PC-3 (cell line): ENCODE measurements around the gene SNED1. TPM values are rescaled to one million over a fixed set of nuclear protein-coding genes. Genes with fewer than 3 reads are reported as not detected.

Experiments used
- ATAC-seq: fragments of 200-7000 bp; cut with Tn5 transposase; 2 replicates; pipeline ENCODE4 v1.9.1; 2020; ENCODE audit warnings: mild to moderate bottlenecking, moderate library complexity
- BruUV-seq: library from RNA; stranded (reverse); fragments of 400-500 nt; replicated peaks from 2 replicates; lab custom pipeline; 2021; lab: Mats Ljungman, UMichigan
- CTCF ChIA-PET: fragments of 300-600 bp; sonication (Branson Sonifier 250); formaldehyde crosslinking; loops from one replicate; lab custom pipeline; 2022; ENCODE audit warnings: antibody characterized with exemption; lab: Charles Lee
- POLR2A ChIA-PET: fragments of 300-600 bp; sonication (Branson Sonifier 250); formaldehyde crosslinking; loops from one replicate; lab custom pipeline; 2022; ENCODE audit warnings: antibody characterized with exemption; ENCODE audit not compliant: unreplicated experiment; lab: Charles Lee
- DNase-seq: peaks from one replicate; pipeline ENCODE4 v3.0.0-alpha.2; 2015
- H2AFZ ChIP-seq: fragments of 300-600 bp; sonication (generic); 2 replicates; pipeline ENCODE4 v1.6.0; 2016; ENCODE audit warnings: antibody characterized with exemption, low read length
- H3F3A ChIP-seq: fragments of 300-600 bp; sonication (generic); one replicate; pipeline ENCODE4 v1.6.0; 2017; ENCODE audit warnings: antibody characterized with exemption, low read length, control low read depth, mild to moderate bottlenecking; ENCODE audit not compliant: unreplicated experiment
- H3K27ac ChIP-seq: fragments of 300-600 bp; sonication (generic); 2 replicates; pipeline ENCODE4 v1.5.1; 2016; ENCODE audit warnings: mild to moderate bottlenecking, low read length
- H3K27me3 ChIP-seq: fragments of 300-600 bp; sonication (generic); 2 replicates; pipeline ENCODE4 v1.6.1; 2016; ENCODE audit warnings: low read length, mixed read lengths
- H3K36me3 ChIP-seq: fragments of 300-600 bp; sonication (generic); 2 replicates; pipeline ENCODE4 v1.6.1; 2016; ENCODE audit warnings: low read depth, mixed run types, low read length, mixed read lengths
- H3K4me1 ChIP-seq: fragments of 300-600 bp; sonication (generic); 2 replicates; pipeline ENCODE4 v1.5.1; 2016; ENCODE audit warnings: low read length; ENCODE audit not compliant: insufficient read depth
- H3K4me2 ChIP-seq: fragments of 300-600 bp; sonication (generic); 2 replicates; pipeline ENCODE4 v1.6.0; 2016; ENCODE audit warnings: low read length
- H3K4me3 ChIP-seq: fragments of 300-600 bp; sonication (generic); 2 replicates; pipeline ENCODE4 v1.5.1; 2016; ENCODE audit warnings: mild to moderate bottlenecking, low read length, mixed read lengths
- H3K79me2 ChIP-seq: fragments of 300-600 bp; sonication (generic); 2 replicates; pipeline ENCODE4 v1.6.1; 2017; ENCODE audit warnings: low read length, mixed read lengths
- H3K9ac ChIP-seq: fragments of 300-600 bp; sonication (generic); 2 replicates; pipeline ENCODE4 v1.6.0; 2016; ENCODE audit warnings: mild to moderate bottlenecking, low read length
- H3K9me2 ChIP-seq: fragments of 300-600 bp; sonication (generic); replicated peaks from 2 replicates; pipeline ENCODE4 v1.6.1; 2016; ENCODE audit warnings: mixed run types, low read length, mixed read lengths
- H3K9me3 ChIP-seq: fragments of 300-600 bp; sonication (generic); 2 replicates; pipeline ENCODE4 v1.6.1; 2016; ENCODE audit warnings: low read length, mixed read lengths
- H4K20me1 ChIP-seq: fragments of 300-600 bp; sonication (generic); 2 replicates; pipeline ENCODE4 v1.6.1; 2016; ENCODE audit warnings: low read length, mixed read lengths
- CTCF ChIP-seq: fragments of 300-600 bp; sonication (generic); conservative IDR thresholded peaks from 2 replicates; pipeline ENCODE4 v1.5.1; 2017; ENCODE audit warnings: antibody characterized with exemption, low read depth, mild to moderate bottlenecking, low read length
- EZH2 ChIP-seq: fragments of 300-600 bp; sonication (generic); IDR thresholded peaks from one replicate; pipeline ENCODE4 v1.6.1; 2017; ENCODE audit warnings: antibody characterized with exemption, mild to moderate bottlenecking, low read length; ENCODE audit not compliant: unreplicated experiment
- EZH2phosphoT487 ChIP-seq: fragments of 300-600 bp; sonication (generic); IDR thresholded peaks from 2 replicates; pipeline ENCODE4 v1.6.1; 2018; ENCODE audit warnings: mild to moderate bottlenecking, antibody characterized with exemption, low read length, borderline replicate concordance
- intact Hi-C: fragments of 100-400 bp; cut with micrococcal nuclease; formaldehyde crosslinking; loops from 2 replicates; pipeline ENCODE4 v1.9.0; 2023
- total RNA-seq: library from RNA; depleted of rRNA; stranded (reverse); fragments of >200 nt; gene quantifications from 2 replicates; pipeline ENCODE4 v1.2.3, GENCODE V29; 2014

SNED1 gene
- total RNA-seq, 1 experiment from 2014 or later, result 0.66 TPM

- H3K36me3 ChIP-seq, result no peaks in the 10 kb centered on the region
- no peaks in the 10 kb centered on the region for H3K27me3 ChIP-seq
- H3K9ac ChIP-seq, result no peak overlapping the region
- ChIA-PET POLR2A (no interaction called here), CTCF (no interaction called here)
- ATAC-seq, result no peak
- H3K4me3 ChIP-seq, result no peak overlapping the region
- no peaks in the 10 kb centered on the region; the same call in 1 of the 2 replicates for H3K4me1 ChIP-seq
- DNase-seq, result no peak
- H3K9me2 ChIP-seq, result no peaks in the 10 kb centered on the region
- H3F3A ChIP-seq, result no peaks in the 10 kb centered on the region
- no peaks in the 10 kb centered on the region for H4K20me1 ChIP-seq
- no peak overlapping the region for H3K4me2 ChIP-seq
- H2AFZ ChIP-seq, result no peak overlapping the region
- TF ChIP-seq EZH2 (no peak), EZH2phosphoT487 (no peak), CTCF (no peak)
- BruUV-seq, result no TSS peak
- intact Hi-C loops, result no loop called here
- no peaks in the 10 kb centered on the region for H3K9me3 ChIP-seq
- H3K27ac ChIP-seq, result no peak overlapping the region
- no peaks in the 10 kb centered on the region for H3K79me2 ChIP-seq
Measured at GRCh38 chr2:241063093-241063551, 64.7 kb downstream of the SNED1 start.

- Histone ChIP-seq H3K4me2 (peak overlapping the region; percentile 77), H3K79me2 (no peaks in the 10 kb centered on the region), H3K9me3 (no peaks in the 10 kb centered on the region), H3K27ac (no peak overlapping the region), H3K9me2 (no peaks in the 10 kb centered on the region), H3K4me3 (peak overlapping the region; percentile 57), H2AFZ (peak overlapping the region; percentile 72), H3K36me3 (no peaks in the 10 kb centered on the region), H3K4me1 (no peaks in the 10 kb centered on the region; the same call in 1 of the 2 replicates), H3F3A (no peaks in the 10 kb centered on the region), H3K9ac (no peak overlapping the region), H4K20me1 (no peaks in the 10 kb centered on the region), H3K27me3 (no peaks in the 10 kb centered on the region)
- intact Hi-C loops, result no loop called here
- ChIA-PET POLR2A (interaction anchor here (0.6 kb wide), 1 partner anchor 168 kb away, joined by 6 read pairs; no protein-coding TSS in a partner anchor), CTCF (no interaction called here)
- ATAC-seq (peak; percentile 10; the same call in 1 of the 2 replicates), DNase-seq (no peak)
- no peak for TF ChIP-seq CTCF
- no peak for TF ChIP-seq EZH2phosphoT487
- TF ChIP-seq EZH2, result no peak
- BruUV-seq, result no TSS peak
Measured at GRCh38 chr2:241063587-241063986, 65.2 kb downstream of the SNED1 start.

GRCh38 chr2:241064008-241064801, 65.8 kb downstream of the SNED1 start:
- CTCF ChIA-PET, result no interaction called here
- no peaks in the 10 kb centered on the region for H4K20me1 ChIP-seq
- DNase-seq, result peak; percentile 19
- ATAC-seq, result peak; percentile 86
- peak overlapping the region; percentile 57 for H3K4me3 ChIP-seq
- intact Hi-C loops, result no loop called here
- H3K27me3 ChIP-seq, result no peaks in the 10 kb centered on the region
- no peaks in the 10 kb centered on the region for H3K9me2 ChIP-seq
- H3K9me3 ChIP-seq, result no peaks in the 10 kb centered on the region
- BruUV-seq, result no TSS peak
- H3K27ac ChIP-seq, result no peak overlapping the region
- no peaks in the 10 kb centered on the region; the same call in 1 of the 2 replicates for H3K4me1 ChIP-seq
- H2AFZ ChIP-seq, result peak overlapping the region; percentile 72
- POLR2A ChIA-PET, result interaction anchor here (0.6 kb wide), 1 partner anchor 168 kb away, joined by 6 read pairs; no protein-coding TSS in a partner anchor
- no peaks in the 10 kb centered on the region for H3K79me2 ChIP-seq
- H3F3A ChIP-seq, result no peaks in the 10 kb centered on the region
- H3K4me2 ChIP-seq, result peak overlapping the region; percentile 77
- H3K9ac ChIP-seq, result no peak overlapping the region
- no peaks in the 10 kb centered on the region for H3K36me3 ChIP-seq
- TF ChIP-seq EZH2phosphoT487 (no peak), CTCF (no peak)
